Fibroblast of skin of right quadriceps (primary cell): ENCODE results near the gene URB1.
A peak's percentile ranks its signal among the peaks of the same experiment; 100 is the strongest.
"Not testable (repeated sequence)": the region's sequence is repeated elsewhere in the genome, so short reads cannot be mapped to it uniquely, and the experiment has no call there.

ENCODE experiments used
- DNase-seq: peaks from one replicate; pipeline ENCODE4 v3.0.0-alpha.2; 2013

URB1 gene

GRCh38 chr21:32412162-32413014, 19.6 kb upstream of the URB1 start, which contains the start of gene EVA1C:
Gene EVA1C, plus strand, starts transcription at chr21:32412706. Its CDS starts 148 bp downstream, at chr21:32412854.
- no peak for DNase-seq

DNA sequence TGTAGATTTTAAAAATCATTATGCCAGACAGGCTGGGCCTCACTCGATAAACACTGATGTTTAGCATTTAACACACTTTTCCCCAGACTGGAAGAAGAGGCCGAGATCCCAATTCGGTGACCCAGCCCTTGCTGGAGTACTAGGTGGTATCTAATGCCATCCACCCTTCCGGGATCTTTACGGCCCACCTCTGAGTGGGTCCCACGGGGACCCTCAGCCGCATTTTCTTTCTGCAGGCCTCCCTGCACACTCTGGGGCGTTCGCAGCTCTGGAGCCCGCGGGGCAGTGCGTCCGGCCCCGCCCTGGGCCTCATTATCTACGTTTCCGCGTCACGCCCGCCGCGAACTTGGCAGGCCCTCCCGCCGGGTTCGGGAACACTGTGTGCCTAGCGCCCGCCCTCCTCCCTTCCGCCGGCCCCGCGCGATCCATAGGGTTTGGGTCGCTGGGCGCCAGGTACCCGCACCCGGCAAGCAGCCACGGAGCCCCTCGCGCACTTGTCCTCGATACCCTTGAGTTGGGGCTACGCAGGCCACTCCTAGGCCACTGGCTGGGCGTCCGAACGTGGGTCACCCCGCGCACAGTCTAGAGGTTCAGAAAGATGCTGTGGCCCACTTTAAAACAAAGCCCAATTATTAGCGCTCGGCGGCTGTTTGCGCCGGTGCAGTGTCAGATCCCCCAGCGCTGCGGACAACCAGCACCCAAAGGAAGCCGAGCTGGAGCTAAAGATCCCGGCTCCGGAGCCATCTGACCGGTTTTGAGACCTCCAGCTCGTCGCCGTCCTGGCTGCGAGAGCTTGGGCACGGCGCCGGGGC, 18.7 kb upstream of the URB1 start:
- DNase-seq = no peak

- no peak for DNase-seq
These were observed 18.1 kb upstream of the URB1 start for GRCh38 chr21:32410916-32411315.

DNA sequence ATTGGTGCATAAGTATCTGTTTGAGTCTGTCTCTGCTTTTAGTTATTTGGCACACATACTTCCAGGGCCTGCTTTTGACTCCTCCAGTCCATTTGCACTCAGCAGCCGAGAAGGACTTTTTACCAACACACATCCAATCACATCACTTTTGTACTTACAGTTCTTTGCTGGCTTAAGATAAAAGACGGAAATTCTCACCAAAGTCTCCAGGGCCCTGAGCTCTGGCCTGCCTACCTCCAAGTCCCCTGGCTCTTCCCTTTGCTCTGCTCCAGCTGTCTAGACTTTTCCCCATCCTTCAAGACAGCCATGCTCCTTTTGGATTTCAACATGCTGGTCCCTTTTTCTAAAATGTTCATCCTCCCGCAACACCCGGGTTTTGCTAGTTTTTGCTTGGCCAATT, 17.5 kb upstream of the URB1 start:
- DNase-seq = no peak

- DNase-seq = no peak
These were observed 13.6 kb upstream of the URB1 start for GRCh38 chr21:32406405-32406804.

DNA sequence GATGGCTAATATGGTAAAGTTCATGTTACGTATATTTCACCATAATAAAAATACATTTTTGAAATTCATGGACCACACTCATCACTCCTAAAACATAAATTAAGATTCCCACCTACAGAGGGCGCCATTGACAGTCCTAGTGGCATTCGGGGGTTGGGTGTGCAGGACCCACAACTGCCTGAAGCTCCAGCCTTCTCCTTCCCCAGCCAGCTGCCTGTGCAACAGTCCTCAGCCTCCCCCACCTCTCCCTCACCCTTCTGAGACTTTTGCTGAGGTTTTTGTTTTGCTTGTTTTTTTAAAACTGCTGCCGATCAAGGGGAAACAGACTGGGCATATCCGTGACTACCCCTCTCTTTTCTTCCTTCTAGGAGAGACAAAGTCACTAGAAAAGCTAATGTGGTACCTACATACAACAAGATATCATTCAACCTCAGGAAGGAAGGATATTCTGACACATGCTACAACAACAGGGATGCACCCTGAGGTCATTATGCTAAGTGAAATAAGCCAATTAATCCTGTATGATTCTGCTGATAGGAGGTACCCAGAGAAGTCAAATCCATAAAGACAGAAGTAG, 10.5 kb upstream of the URB1 start:
- peak; percentile 67 for DNase-seq

DNA sequence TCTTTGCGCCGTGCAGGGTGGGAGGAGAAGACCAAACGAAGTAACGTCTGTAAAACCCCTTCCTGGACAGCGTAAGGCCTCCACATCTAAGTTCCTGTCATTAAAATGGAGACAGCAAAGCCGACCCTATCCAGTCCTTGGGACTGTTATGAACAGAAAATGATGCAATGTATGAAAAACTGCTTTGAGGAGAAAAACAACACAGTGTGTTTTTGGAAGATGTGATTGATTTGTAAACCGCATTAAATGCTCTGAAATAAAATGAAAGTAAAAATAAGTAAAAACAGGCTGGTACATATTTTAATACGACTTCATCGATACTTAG, 827 bp upstream of the URB1 start:
- no peak for DNase-seq

GRCh38 chr21:32392299-32392879, 423 bp downstream of the URB1 start:
- no peak for DNase-seq

DNA sequence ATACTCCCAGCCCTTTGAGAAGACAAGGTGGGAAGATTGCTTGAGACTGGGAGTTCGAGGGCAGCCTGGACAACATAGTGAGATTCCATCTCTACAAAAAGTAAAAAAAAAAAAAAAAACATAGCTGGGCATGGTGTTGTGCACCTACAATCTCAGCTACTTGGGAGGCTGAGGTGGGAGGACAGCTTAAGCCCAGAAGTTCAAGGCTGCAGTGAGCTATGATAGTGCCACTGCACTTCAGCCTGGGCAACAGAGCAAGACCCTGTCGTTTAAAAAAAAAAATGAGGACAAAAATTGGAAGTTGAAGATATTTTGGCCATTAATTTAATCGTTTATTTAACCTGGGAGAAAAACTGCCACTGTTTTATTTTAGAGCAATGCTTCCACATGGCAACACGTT, 1.1 kb downstream of the URB1 start:
- DNase-seq = no peak

DNA sequence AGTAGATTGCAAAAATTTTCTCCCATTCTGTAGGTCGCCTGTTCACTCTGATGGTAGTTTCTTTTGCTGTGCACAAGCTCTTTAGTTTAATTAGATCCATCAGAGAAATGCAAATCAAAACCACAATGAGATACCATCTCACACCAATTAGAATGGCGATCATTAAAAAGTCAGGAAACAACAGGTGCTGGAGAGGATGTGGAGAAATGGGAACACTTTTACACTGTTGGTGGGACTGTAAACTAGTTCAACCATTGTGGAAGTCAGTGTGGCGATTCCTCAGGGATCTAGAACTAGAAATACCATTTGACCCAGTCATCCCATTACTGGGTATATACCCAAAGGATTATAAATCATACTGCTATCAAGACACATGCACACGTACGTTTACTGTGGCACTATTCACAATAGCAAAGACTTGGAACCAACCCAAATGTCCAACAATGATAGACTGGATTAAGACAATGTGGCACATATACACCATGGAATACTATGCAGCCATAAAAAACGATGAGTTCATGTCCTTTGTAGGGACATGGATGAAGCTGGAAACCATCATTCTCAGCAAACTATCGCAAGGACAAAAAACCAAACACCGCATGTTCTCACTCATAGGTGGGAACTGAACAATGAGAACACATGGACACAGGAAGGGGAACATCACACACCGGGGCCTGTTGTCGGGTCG, 2.1 kb downstream of the URB1 start:
- DNase-seq = not testable (repeated sequence)

DNA sequence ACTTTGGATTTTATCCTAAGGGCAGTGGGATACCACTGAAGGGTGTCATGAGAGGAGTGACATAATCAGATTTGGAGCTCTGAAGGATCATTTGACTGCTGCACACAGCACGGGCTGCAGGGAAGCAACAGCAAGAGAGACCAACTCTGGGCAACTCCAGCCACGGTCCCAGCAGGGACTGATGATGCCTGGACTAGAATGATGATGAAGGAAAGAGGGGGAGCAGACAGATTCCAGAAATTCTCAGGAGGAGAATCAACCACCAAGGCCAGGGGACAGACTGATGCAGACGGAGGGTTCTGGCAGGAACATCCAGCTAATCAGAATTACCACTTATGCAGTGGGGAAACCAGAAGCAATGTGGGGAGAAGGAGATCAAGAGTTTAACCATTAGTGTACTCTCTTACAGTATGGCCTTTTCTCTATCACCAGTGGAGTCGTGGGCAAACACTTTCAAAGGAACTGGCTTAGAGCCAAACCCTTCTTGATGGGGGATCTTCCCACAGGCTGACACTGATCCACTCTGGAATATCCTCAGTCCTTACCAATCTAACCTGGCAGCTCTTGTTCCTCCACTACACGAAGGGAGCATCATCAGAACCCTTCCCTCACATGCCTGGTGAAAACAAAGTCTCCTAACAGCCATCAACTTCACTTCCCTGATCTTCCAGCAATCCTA, 3.3 kb downstream of the URB1 start:
- peak; percentile 65 for DNase-seq

GRCh38 chr21:32388306-32388705, 4.5 kb downstream of the URB1 start:
- DNase-seq = no peak

DNA sequence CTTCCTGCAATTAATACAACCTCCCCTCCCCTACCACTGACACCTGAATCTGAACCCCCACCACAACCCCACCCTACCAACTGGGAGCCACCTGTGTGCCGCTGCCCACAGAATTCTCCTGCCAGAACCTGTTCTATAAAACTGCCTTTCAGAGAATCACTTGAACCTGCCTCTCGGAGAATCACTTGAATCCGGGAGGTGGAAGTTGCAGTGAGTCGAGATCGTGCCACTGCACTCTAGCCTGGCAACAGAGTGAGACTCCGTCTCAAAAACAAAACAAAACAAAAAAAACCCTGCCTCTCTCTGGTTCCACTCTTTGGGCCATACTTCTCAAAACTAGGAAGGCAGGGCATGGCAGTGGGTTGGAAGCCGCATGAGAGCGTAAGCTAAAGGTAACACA, 5.7 kb downstream of the URB1 start:
- no peak for DNase-seq

DNA sequence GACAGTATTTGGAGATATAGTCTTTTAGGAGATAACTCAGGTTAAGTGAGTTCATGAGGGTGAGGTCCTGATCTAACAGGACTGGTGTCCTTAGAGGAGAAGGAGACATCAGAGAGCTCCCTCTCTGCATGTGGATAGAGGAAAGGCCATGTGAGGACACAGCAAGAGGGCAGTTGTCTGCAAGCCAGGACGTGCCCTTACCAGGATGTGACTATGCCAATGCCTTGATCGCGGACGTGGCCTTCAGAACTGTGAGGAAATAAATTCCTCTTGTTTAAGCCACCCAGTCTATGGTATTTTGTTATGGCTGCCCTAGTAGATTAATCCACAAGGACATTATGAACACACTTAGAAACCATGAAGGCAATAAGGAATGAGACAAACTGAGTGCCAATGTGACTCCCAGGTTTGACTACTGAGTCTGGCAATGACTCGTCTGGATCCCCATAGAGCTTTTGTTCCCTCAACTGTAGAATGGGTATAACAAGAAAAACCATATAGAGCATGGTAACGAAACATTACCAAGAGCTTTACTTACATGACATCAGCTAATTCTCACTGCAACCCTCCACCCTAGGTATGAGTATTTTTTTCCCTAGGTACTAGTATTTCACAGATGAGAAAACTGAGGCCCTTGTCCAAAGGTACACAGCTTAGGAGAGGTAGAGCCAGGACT, 6.5 kb downstream of the URB1 start:
- no peak for DNase-seq

GRCh38 chr21:32383812-32384211, 9.0 kb downstream of the URB1 start:
- DNase-seq = no peak

GRCh38 chr21:32382108-32382644, 10.6 kb downstream of the URB1 start:
- DNase-seq = peak; percentile 79

- no peak for DNase-seq
These were observed 11.2 kb downstream of the URB1 start for GRCh38 chr21:32381571-32381970.

DNA sequence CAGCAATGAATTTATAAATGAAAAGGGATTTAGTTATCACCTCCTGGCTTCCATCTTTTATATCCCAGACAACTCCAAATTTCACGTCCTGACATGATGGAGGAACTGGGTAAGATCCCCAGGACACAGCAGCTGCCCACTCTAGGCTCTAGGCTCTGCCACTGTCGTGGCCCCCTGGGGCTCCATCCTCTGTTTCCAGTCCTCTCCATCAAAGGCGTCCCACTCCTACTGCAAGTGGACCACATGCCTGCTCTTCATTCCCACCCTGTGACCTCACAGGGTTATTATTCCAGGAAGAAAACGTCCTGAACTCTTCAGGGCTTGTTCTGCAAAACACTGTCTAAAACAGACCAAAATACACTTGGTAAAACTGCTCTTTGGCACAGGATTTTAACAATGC, 11.9 kb downstream of the URB1 start:
- no peak for DNase-seq

DNA sequence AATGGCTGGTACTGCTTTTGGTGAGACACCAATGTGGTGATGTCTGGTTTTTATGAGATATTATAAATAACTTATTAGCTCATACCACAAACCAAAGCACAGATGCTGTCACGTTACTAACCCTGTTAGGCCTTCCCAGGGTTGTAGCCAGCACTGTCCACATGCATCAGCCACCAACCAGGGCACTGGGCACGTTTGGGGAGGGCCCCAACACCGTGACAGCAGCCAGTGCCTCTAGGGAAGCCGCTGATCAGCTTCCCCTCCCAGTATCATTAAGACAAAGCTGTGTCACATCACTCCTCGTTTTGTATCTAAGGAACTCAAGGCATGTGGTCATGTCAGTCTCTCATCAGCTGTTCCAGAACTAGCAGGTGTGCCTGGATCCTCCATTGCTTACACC, 13.9 kb downstream of the URB1 start:
- peak; percentile 16 for DNase-seq

DNA sequence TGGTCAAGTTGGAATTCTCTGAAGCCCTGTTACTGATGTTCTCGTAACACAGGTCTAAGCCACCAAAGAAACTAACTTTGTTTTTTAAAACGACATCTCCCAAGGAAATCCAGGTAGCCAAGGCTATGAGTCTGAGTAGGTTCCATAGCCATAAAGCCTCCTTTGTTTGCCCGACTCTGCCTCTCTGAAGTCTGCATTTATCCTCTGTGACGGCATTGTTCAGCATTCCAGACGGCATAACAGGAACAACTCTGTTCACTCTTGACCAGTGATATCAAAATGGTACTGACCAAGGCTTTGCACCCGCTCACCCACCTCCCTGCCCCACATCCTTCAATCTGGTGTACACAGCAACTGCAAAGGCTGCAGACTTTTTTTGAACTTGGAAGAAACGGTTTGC, 14.8 kb downstream of the URB1 start:
- DNase-seq = no peak

DNA sequence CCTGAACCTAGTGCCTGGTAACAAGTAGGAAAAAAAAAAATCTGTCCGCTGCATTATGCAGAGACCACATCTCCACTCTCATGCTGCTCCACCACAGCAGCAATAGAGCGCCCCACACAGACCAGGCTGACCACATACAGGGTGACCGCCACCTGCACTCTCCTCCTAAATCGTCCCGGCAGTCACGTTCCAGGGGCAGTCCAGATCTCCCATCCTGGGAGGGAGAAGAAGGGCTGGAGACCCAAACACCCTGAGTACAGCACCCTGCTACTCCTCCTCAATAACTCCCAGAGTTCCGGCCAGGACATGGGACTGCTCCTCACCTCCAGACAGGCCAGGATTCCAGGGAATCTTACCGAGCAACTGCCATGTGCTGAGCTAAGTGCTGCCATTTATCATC, 15.3 kb downstream of the URB1 start:
- no peak for DNase-seq
